Measurements from ENCODE around the gene SLC7A8.

GRCh38 chr14:23217032-23218020 lies 33.9 kb upstream of the SLC7A8 start:
- TF ChIP-seq CTCF (IDR thresholded peaks at IDR 0.05), result no peak
- TF ChIP-seq POLR2A (IDR thresholded peaks at IDR 0.05), result no peak
- TF ChIP-seq EP300 (IDR thresholded peaks at IDR 0.05), result no peak

All from tibial nerve (tissue), 4 donors.